ENCODE data around the gene NOM1. TPM values are rescaled to one million over a fixed set of nuclear protein-coding genes. Genes with fewer than 3 reads are reported as not detected.

Gene NOM1
- total RNA-seq, 4 donors from 2014 or later: 18.8 to 51.5 (median 31.8) TPM

GRCh38 chr7:156988343-156989185 is 39.1 kb downstream of the NOM1 start:
- H3K4me3 ChIP-seq: no peak overlapping the region
- H3K27me3 ChIP-seq: peaks cover 21% of the 10 kb centered on the region
- TF ChIP-seq CTCF (IDR thresholded peaks at IDR 0.05) (no peak), POLR2AphosphoS5 (IDR thresholded peaks at IDR 0.05) (no peak), POLR2A (IDR thresholded peaks at IDR 0.05) (no peak), EP300 (IDR thresholded peaks at IDR 0.05) (no peak)
- WGBS: 85% methylated on average over 26 of the region's 27 CpGs
- no peaks in the 10 kb centered on the region for H3K36me3 ChIP-seq
- peaks cover 8% of the 10 kb centered on the region for H3K4me1 ChIP-seq
- DNase-seq (ENCODE audit: low spot score in 2 of 2): peak in 1 of 2 donors; percentile 75
- no peaks in the 10 kb centered on the region for H3K9me3 ChIP-seq
- no peak overlapping the region for H3K27ac ChIP-seq

- Histone ChIP-seq H3K27ac (no peak overlapping the region), H3K4me3 (no peak overlapping the region), H3K27me3 (peaks cover 31% of the 10 kb centered on the region), H3K9me3 (no peaks in the 10 kb centered on the region), H3K4me1 (peaks cover under 1% of the 10 kb centered on the region), H3K36me3 (no peaks in the 10 kb centered on the region)
- peak in 1 of 2 donors; percentile 76 for DNase-seq (ENCODE audit: low spot score in 2 of 2)
- 87% methylated on average over 17 of the region's 25 CpGs for WGBS
- TF ChIP-seq POLR2AphosphoS5 (IDR thresholded peaks at IDR 0.05): no peak
- TF ChIP-seq EP300 (IDR thresholded peaks at IDR 0.05): no peak
- TF ChIP-seq CTCF (IDR thresholded peaks at IDR 0.05): no peak
- TF ChIP-seq POLR2A (IDR thresholded peaks at IDR 0.05): no peak
Observed at GRCh38 chr7:156989766-156990535, 40.4 kb downstream of the NOM1 start.

GRCh38 chr7:156993021-156993924 is 43.8 kb downstream of the NOM1 start:
- Histone ChIP-seq H3K4me1 (no peaks in the 10 kb centered on the region), H3K9me3 (no peaks in the 10 kb centered on the region), H3K27me3 (peaks cover 56% of the 10 kb centered on the region), H3K36me3 (no peaks in the 10 kb centered on the region), H3K27ac (no peak overlapping the region), H3K4me3 (no peak overlapping the region)
- whole genome bisulfite sequencing: 73% methylated on average over 26 of the region's 32 CpGs
- DNase-seq (ENCODE audit: low spot score in 2 of 2): peak in 1 of 2 donors; percentile 75
- TF ChIP-seq POLR2A (IDR thresholded peaks at IDR 0.05) (no peak), POLR2AphosphoS5 (IDR thresholded peaks at IDR 0.05) (no peak), CTCF (IDR thresholded peaks at IDR 0.05) (no peak), EP300 (IDR thresholded peaks at IDR 0.05) (no peak)

GRCh38 chr7:156993925-156994235 is 44.4 kb downstream of the NOM1 start:
- peaks cover 62% of the 10 kb centered on the region for H3K27me3 ChIP-seq
- WGBS: 77% methylated on average over 10 of the region's 10 CpGs
- DNase-seq (ENCODE audit: low spot score in 2 of 2): peak in 1 of 2 donors; percentile 59
- H3K4me3 ChIP-seq: no peak overlapping the region
- H3K9me3 ChIP-seq: no peaks in the 10 kb centered on the region
- no peaks in the 10 kb centered on the region for H3K4me1 ChIP-seq
- H3K36me3 ChIP-seq: no peaks in the 10 kb centered on the region
- H3K27ac ChIP-seq: no peak overlapping the region
- TF ChIP-seq POLR2AphosphoS5 (IDR thresholded peaks at IDR 0.05) (no peak), CTCF (IDR thresholded peaks at IDR 0.05) (no peak), EP300 (IDR thresholded peaks at IDR 0.05) (no peak), POLR2A (IDR thresholded peaks at IDR 0.05) (no peak)

Measured in suprapubic skin (tissue), 4 donors.